Mucosa of rectum (tissue), 2 donors: Measurements from ENCODE around the gene NEGR1.

Experiments
- H3K27ac ChIP-seq, 2 donors: one replicate each; pipeline ENCODE4 v1.7.0; 2013; ENCODE audit warnings: inconsistent platforms in 2 of 2, low read depth in 2 of 2, low read length in 2 of 2
- H3K27me3 ChIP-seq, 2 donors: one replicate each; pipeline ENCODE4 v1.7.0; 2013; ENCODE audit warnings: low read length in 2 of 2; ENCODE audit not compliant: control insufficient read depth in 2 of 2, insufficient read depth in 2 of 2
- H3K36me3 ChIP-seq, 2 donors: one replicate each; pipeline ENCODE4 v1.7.0; 2013; ENCODE audit warnings: low read length in 2 of 2; ENCODE audit not compliant: control insufficient read depth in 2 of 2, insufficient read depth in 2 of 2
- H3K4me1 ChIP-seq, 2 donors: one replicate each; pipeline ENCODE4 v1.7.0; 2013; ENCODE audit warnings: low read length in 2 of 2, mild to moderate bottlenecking in 1 of 2; ENCODE audit not compliant: control insufficient read depth in 2 of 2, insufficient read depth in 2 of 2
- H3K4me3 ChIP-seq, 2 donors: one replicate each; pipeline ENCODE4 v1.7.0; 2013; ENCODE audit warnings: low read length in 2 of 2
- H3K9ac ChIP-seq, 2 donors: one replicate each; pipeline ENCODE4 v1.7.0; 2013; ENCODE audit warnings: low read length in 2 of 2, low read depth in 1 of 2, mild to moderate bottlenecking in 1 of 2
- H3K9me3 ChIP-seq, 2 donors: one replicate each; pipeline ENCODE4 v1.7.0; 2013; ENCODE audit warnings: low read length in 2 of 2; ENCODE audit not compliant: control insufficient read depth in 2 of 2
- donor health status: healthy.
- donor health status: Normal muscosa, but diverticular disease.

Gene NEGR1

GRCh38 chr1:71630073-71630472 lies 652.3 kb downstream of the NEGR1 start:
- Histone ChIP-seq H3K36me3 (no peaks in the 10 kb centered on the region), H3K9ac (no peak overlapping the region), H3K27me3 (no peaks in the 10 kb centered on the region), H3K27ac (no peak overlapping the region), H3K4me1 (no peaks in the 10 kb centered on the region), H3K9me3 (no peaks in the 10 kb centered on the region), H3K4me3 (no peak overlapping the region)

- no peak overlapping the region for H3K9ac ChIP-seq
- no peaks in the 10 kb centered on the region for H3K4me1 ChIP-seq
- H3K27me3 ChIP-seq: no peaks in the 10 kb centered on the region
- no peaks in the 10 kb centered on the region for H3K9me3 ChIP-seq
- H3K4me3 ChIP-seq: no peak overlapping the region
- no peaks in the 10 kb centered on the region for H3K36me3 ChIP-seq
- no peak overlapping the region for H3K27ac ChIP-seq
Observed at GRCh38 chr1:71625004-71625403, 657.3 kb downstream of the NEGR1 start.

- Histone ChIP-seq H3K9ac (no peak overlapping the region), H3K4me3 (no peak overlapping the region), H3K27ac (no peak overlapping the region), H3K36me3 (no peaks in the 10 kb centered on the region), H3K27me3 (no peaks in the 10 kb centered on the region), H3K4me1 (no peaks in the 10 kb centered on the region), H3K9me3 (no peaks in the 10 kb centered on the region)
Observed at GRCh38 chr1:71623888-71624287, 658.5 kb downstream of the NEGR1 start.

- H3K9ac ChIP-seq: no peak overlapping the region
Observed at GRCh38 chr1:71621785-71622184, 660.6 kb downstream of the NEGR1 start.

GRCh38 chr1:71618766-71619530 lies 663.4 kb downstream of the NEGR1 start:
- Histone ChIP-seq H3K9me3 (no peaks in the 10 kb centered on the region), H3K4me3 (no peak overlapping the region), H3K27ac (no peak overlapping the region), H3K36me3 (no peaks in the 10 kb centered on the region), H3K27me3 (no peaks in the 10 kb centered on the region), H3K4me1 (no peaks in the 10 kb centered on the region), H3K9ac (no peak overlapping the region)

More at GRCh38 chr1:71621785-71622184, 660.6 kb downstream of the NEGR1 start:
- H3K27me3 ChIP-seq: no peaks in the 10 kb centered on the region
- H3K4me1 ChIP-seq: no peaks in the 10 kb centered on the region
- no peak overlapping the region for H3K27ac ChIP-seq
- H3K36me3 ChIP-seq: no peaks in the 10 kb centered on the region
- H3K9me3 ChIP-seq: no peaks in the 10 kb centered on the region
- no peak overlapping the region for H3K4me3 ChIP-seq

GRCh38 chr1:71618191-71618590 lies 664.1 kb downstream of the NEGR1 start:
- Histone ChIP-seq H3K27ac (no peak overlapping the region), H3K36me3 (no peaks in the 10 kb centered on the region), H3K27me3 (no peaks in the 10 kb centered on the region), H3K9me3 (no peaks in the 10 kb centered on the region), H3K4me1 (no peaks in the 10 kb centered on the region), H3K9ac (no peak overlapping the region), H3K4me3 (no peak overlapping the region)

- H3K27ac ChIP-seq: no peak overlapping the region
- no peaks in the 10 kb centered on the region for H3K4me1 ChIP-seq
- no peak overlapping the region for H3K9ac ChIP-seq
- H3K9me3 ChIP-seq: no peaks in the 10 kb centered on the region
- H3K27me3 ChIP-seq: no peaks in the 10 kb centered on the region
- no peak overlapping the region for H3K4me3 ChIP-seq
- H3K36me3 ChIP-seq: no peaks in the 10 kb centered on the region
Observed at GRCh38 chr1:71610476-71610875, 671.9 kb downstream of the NEGR1 start.

GRCh38 chr1:71603044-71603776 lies 679.1 kb downstream of the NEGR1 start:
- Histone ChIP-seq H3K4me1 (no peaks in the 10 kb centered on the region), H3K27ac (no peak overlapping the region), H3K9ac (no peak overlapping the region), H3K9me3 (no peaks in the 10 kb centered on the region), H3K4me3 (no peak overlapping the region), H3K36me3 (no peaks in the 10 kb centered on the region), H3K27me3 (no peaks in the 10 kb centered on the region)

GRCh38 chr1:71600023-71600422 lies 682.3 kb downstream of the NEGR1 start:
- Histone ChIP-seq H3K27ac (no peak overlapping the region), H3K36me3 (no peaks in the 10 kb centered on the region), H3K27me3 (no peaks in the 10 kb centered on the region), H3K4me1 (no peaks in the 10 kb centered on the region), H3K4me3 (no peak overlapping the region), H3K9ac (no peak overlapping the region), H3K9me3 (no peaks in the 10 kb centered on the region)

GRCh38 chr1:71599306-71599705 lies 683.0 kb downstream of the NEGR1 start:
- H3K27me3 ChIP-seq: no peaks in the 10 kb centered on the region
- H3K9me3 ChIP-seq: no peaks in the 10 kb centered on the region
- H3K36me3 ChIP-seq: no peaks in the 10 kb centered on the region
- H3K9ac ChIP-seq: no peak overlapping the region
- no peak overlapping the region for H3K27ac ChIP-seq
- no peak overlapping the region for H3K4me3 ChIP-seq
- H3K4me1 ChIP-seq: no peaks in the 10 kb centered on the region
